22Rv1 (cell line): ENCODE results near the gene SLC66A1.

Experiments used
- CTCF ChIP-seq: fragments of 450-650 bp; IDR thresholded peaks from 2 replicates; pipeline ENCODE4 v1.5.1; 2017; ENCODE audit warnings: mild to moderate bottlenecking
- ZFX ChIP-seq: fragments of 450-650 bp; IDR thresholded peaks from 2 replicates; pipeline ENCODE4 v1.6.1; 2017; ENCODE audit warnings: antibody characterized with exemption, borderline replicate concordance

- TF ChIP-seq CTCF (no peak), ZFX (no peak)
Measured at GRCh38 chr1:19328486-19328885, 16.4 kb downstream of the SLC66A1 start.
